ENCODE data around the gene EIF2AK3. TPM values are rescaled to one million over a fixed set of nuclear protein-coding genes. Genes with fewer than 3 reads are reported as not detected.

EIF2AK3 gene
- total and polyA plus RNA-seq, 2 of the 8 experiments (the other 6 are each of a cell fraction or from before 2014, with no cell fraction given): 5.8 to 22.8 TPM

GRCh38 chr2:88641330-88641729, 14.1 kb upstream of the EIF2AK3 start:
- 93% methylated on average over 6 of the region's 7 CpGs; no CpG with 5 or more reads in 1 of the 2 experiments for whole genome bisulfite sequencing, 2 experiments (ENCODE audit: extremely low coverage in 1 of 2, insufficient coverage in 1 of 2, insufficient read length in 1 of 2, insufficient replicate concordance in 2 of 2, low coverage in 1 of 2, low lambda C conversion rate in 2 of 2, missing lambda C conversion rate in 1 of 2)
- FAIRE-seq: no peak
- no peak for TF ChIP-seq SP1 (IDR thresholded peaks at IDR 0.05; ENCODE audit: low read depth, low read length)
- no peak for TF ChIP-seq CHD1 (IDR thresholded peaks at IDR 0.05; ENCODE audit: low read depth, low read length)
- TF ChIP-seq KDM1A (IDR thresholded peaks at IDR 0.05; ENCODE audit: borderline replicate concordance, low read length): no peak
- no peak for TF ChIP-seq TCF12 (IDR thresholded peaks at IDR 0.05; ENCODE audit: low read depth, low read length)
- no peak for TF ChIP-seq ATF2 (IDR thresholded peaks at IDR 0.05; ENCODE audit: low read length)
- no peak for TF ChIP-seq CEBPB (IDR thresholded peaks at IDR 0.05; ENCODE audit: low read depth, low read length)
- TF ChIP-seq TBP (IDR thresholded peaks at IDR 0.05; ENCODE audit: low read depth, low read length): no peak

More at GRCh38 chr2:88641330-88641729, 14.1 kb upstream of the EIF2AK3 start:
- Histone ChIP-seq H3K23me2 (ENCODE audit: low read depth, low read length) (no peaks in the 10 kb centered on the region), H2BK15ac (ENCODE audit: low read length) (peak overlapping the region; percentile 65; the same call in 1 of the 2 replicates), H4K8ac (ENCODE audit: extremely low read depth, insufficient read depth, low read length) (no peak overlapping the region), H3K36me3 (ENCODE audit: control insufficient read depth in 2 of 4, insufficient read depth in 4 of 4, low read length in 3 of 4) (no peaks in the 10 kb centered on the region; a peak in 1 of 8 replicates), H3K14ac (ENCODE audit: insufficient read length) (no peak overlapping the region), H4K91ac (replicated peaks; ENCODE audit: insufficient read length, low read length) (peak overlapping the region; percentile 40), H3K4me1 (replicated peaks in 1 of 4; ENCODE audit: control insufficient read depth in 3 of 4, insufficient read depth in 4 of 4, low read length in 3 of 4) (peaks cover 2 to 4% (median 3%) of the 10 kb centered on the region in 4 experiments; a peak in 4 of 7 replicates), H2BK12ac (ENCODE audit: low read depth, low read length) (0 out of 2 replicates have a peak overlapping the region, but pooled peaks have one; percentile 27), H3K23ac (ENCODE audit: insufficient read length) (no peak overlapping the region), H4K20me1 (replicated peaks in 1 of 2; ENCODE audit: control insufficient read depth in 1 of 2, insufficient read depth in 2 of 2, low read length in 2 of 2) (no peaks in the 10 kb centered on the region), H2BK5ac (ENCODE audit: low read depth, low read length) (0 out of 2 replicates have a peak overlapping the region, but pooled peaks have one; percentile 52), H3K4ac (replicated peaks; ENCODE audit: insufficient read length, low read depth, low read length) (peak overlapping the region; percentile 53), H2BK20ac (ENCODE audit: low read length) (no peak overlapping the region), H3K4me2 (ENCODE audit: insufficient read depth in 1 of 2, low read depth in 2 of 2, low read length in 2 of 2) (no peak overlapping the region), H3K27ac (ENCODE audit: low read depth, low read length) (no peak overlapping the region), H3K4me3 (ENCODE audit: extremely low read depth in 1 of 4, insufficient read depth in 2 of 4, low read depth in 3 of 4, low read length in 4 of 4) (no peak overlapping the region), H4K5ac (ENCODE audit: insufficient read length, low read depth, low read length) (no peak overlapping the region), H3K18ac (ENCODE audit: extremely low read depth, low read length) (no peak overlapping the region), H3K9me3 (ENCODE audit: insufficient read depth in 2 of 2, low read depth in 1 of 2, low read length in 1 of 2) (no peaks in the 10 kb centered on the region), H3K56ac (replicated peaks; ENCODE audit: insufficient read length, low read depth, low read length) (no peak overlapping the region), H2AK5ac (ENCODE audit: low read depth, low read length) (peak overlapping the region; percentile 72; the same call in 1 of the 2 replicates), H3K79me1 (ENCODE audit: low read depth, low read length) (no peaks in the 10 kb centered on the region), H3K9ac (replicated peaks in 1 of 4; ENCODE audit: extremely low read depth in 1 of 4, low read depth in 3 of 4, low read length in 3 of 4) (no peak overlapping the region), H3K27me3 (replicated peaks in 1 of 4; ENCODE audit: control insufficient read depth in 3 of 4, extremely low read depth in 1 of 4, insufficient read depth in 3 of 4, low read length in 3 of 4) (no peaks in the 10 kb centered on the region), H2BK120ac (replicated peaks; ENCODE audit: low read depth, low read length) (no peak overlapping the region), H2AFZ (ENCODE audit: low read length) (no peak overlapping the region), H3K79me2 (ENCODE audit: control insufficient read depth in 1 of 2, insufficient read depth in 2 of 2, low read length in 2 of 2) (no peaks in the 10 kb centered on the region)
- DNase-seq (ENCODE audit: low read depth in 1 of 2, low spot score in 2 of 2): no peak
- ChIA-PET CTCF (ENCODE audit: partially characterized antibody) (interaction anchor here (0.6 to 1.7 kb wide), 5 partner anchors 23 to 86 kb away, joined by 3 to 9 read pairs (median 3); no protein-coding TSS in a partner anchor), POLR2A (ENCODE audit: partially characterized antibody) (interaction anchor here (1.1 kb wide), 1 partner anchor 13 kb away, joined by 6 read pairs; the partner anchor contains the start of gene EIF2AK3)

All from H1 (cell line).